ENCODE data around the gene MAPT.
A peak's percentile ranks its signal among the peaks of the same experiment; 100 is the strongest.
"Not testable (repeated sequence)": the region's sequence is repeated elsewhere in the genome, so short reads cannot be mapped to it uniquely, and the experiment has no call there.

Gene MAPT

GRCh38 chr17:46013127-46013501, 118.8 kb downstream of the MAPT start:
- H3K9me3 Mint-ChIP-seq = no peaks in the 10 kb centered on the region
- no peak for DNase-seq
- no peaks in the 10 kb centered on the region for H3K36me3 Mint-ChIP-seq (ENCODE audit: low read depth)
- peaks cover 7% of the 10 kb centered on the region for H3K27me3 Mint-ChIP-seq (ENCODE audit: low read depth, poor library complexity)
- H3K4me3 Mint-ChIP-seq = no peak overlapping the region
- no peak overlapping the region for H3K27ac Mint-ChIP-seq
- H3K4me1 Mint-ChIP-seq = peaks cover 26% of the 10 kb centered on the region
- no peak for TF ChIP-seq CTCF (IDR thresholded peaks at IDR 0.05)

- H3K27ac Mint-ChIP-seq = no peak overlapping the region
- no peak overlapping the region for H3K4me3 Mint-ChIP-seq
- peaks cover 3% of the 10 kb centered on the region for H3K9me3 Mint-ChIP-seq
- peaks cover 26% of the 10 kb centered on the region for H3K4me1 Mint-ChIP-seq
- no peak for TF ChIP-seq CTCF (IDR thresholded peaks at IDR 0.05)
- DNase-seq = no peak
- peaks cover 4% of the 10 kb centered on the region for H3K36me3 Mint-ChIP-seq (ENCODE audit: low read depth)
- peaks cover 6% of the 10 kb centered on the region for H3K27me3 Mint-ChIP-seq (ENCODE audit: low read depth, poor library complexity)
These were observed 119.3 kb downstream of the MAPT start for GRCh38 chr17:46013502-46014165.

GRCh38 chr17:46019408-46019925, 125.1 kb downstream of the MAPT start:
- H3K36me3 Mint-ChIP-seq (ENCODE audit: low read depth) = peaks cover 25% of the 10 kb centered on the region
- H3K4me3 Mint-ChIP-seq; H3K27ac Mint-ChIP-seq; H3K27me3 Mint-ChIP-seq (ENCODE audit: low read depth, poor library complexity); DNase-seq; H3K9me3 Mint-ChIP-seq: not testable (repeated sequence)
- H3K4me1 Mint-ChIP-seq = peaks cover 24% of the 10 kb centered on the region

- Mint-ChIP-seq H3K9me3 (peaks cover 8% of the 10 kb centered on the region), H3K27me3 (ENCODE audit: low read depth, poor library complexity) (peaks cover 5% of the 10 kb centered on the region), H3K4me1 (peaks cover 31% of the 10 kb centered on the region), H3K27ac (peak overlapping the region; percentile 56), H3K36me3 (ENCODE audit: low read depth) (peaks cover 26% of the 10 kb centered on the region), H3K4me3 (no peak overlapping the region)
- no peak for DNase-seq
- TF ChIP-seq CTCF (IDR thresholded peaks at IDR 0.05) = no peak
These were observed 125.8 kb downstream of the MAPT start for GRCh38 chr17:46020023-46020761.

GRCh38 chr17:46020998-46021397, 126.6 kb downstream of the MAPT start:
- Mint-ChIP-seq H3K4me3 (no peak overlapping the region), H3K4me1 (peaks cover 39% of the 10 kb centered on the region), H3K9me3 (peaks cover 8% of the 10 kb centered on the region), H3K27ac (peak overlapping the region; percentile 83), H3K36me3 (ENCODE audit: low read depth) (peaks cover 31% of the 10 kb centered on the region), H3K27me3 (ENCODE audit: low read depth, poor library complexity) (peaks cover 5% of the 10 kb centered on the region)
- DNase-seq = no peak
- no peak for TF ChIP-seq CTCF (IDR thresholded peaks at IDR 0.05)

GRCh38 chr17:46023366-46023765, 129.0 kb downstream of the MAPT start:
- Mint-ChIP-seq H3K36me3 (ENCODE audit: low read depth) (peaks cover 29% of the 10 kb centered on the region), H3K4me1 (peaks cover 51% of the 10 kb centered on the region), H3K27ac (peak overlapping the region; percentile 36)
- DNase-seq; H3K27me3 Mint-ChIP-seq (ENCODE audit: low read depth, poor library complexity); H3K9me3 Mint-ChIP-seq; H3K4me3 Mint-ChIP-seq: not testable (repeated sequence)
